ENCODE measurements around the gene C1S. TPM values are rescaled to one million over a fixed set of nuclear protein-coding genes. Genes with fewer than 3 reads are reported as not detected.

The C1S gene
- total and polyA plus RNA-seq, 2 experiments from 2014 or later = 4.9 to 9.7 TPM

DNA sequence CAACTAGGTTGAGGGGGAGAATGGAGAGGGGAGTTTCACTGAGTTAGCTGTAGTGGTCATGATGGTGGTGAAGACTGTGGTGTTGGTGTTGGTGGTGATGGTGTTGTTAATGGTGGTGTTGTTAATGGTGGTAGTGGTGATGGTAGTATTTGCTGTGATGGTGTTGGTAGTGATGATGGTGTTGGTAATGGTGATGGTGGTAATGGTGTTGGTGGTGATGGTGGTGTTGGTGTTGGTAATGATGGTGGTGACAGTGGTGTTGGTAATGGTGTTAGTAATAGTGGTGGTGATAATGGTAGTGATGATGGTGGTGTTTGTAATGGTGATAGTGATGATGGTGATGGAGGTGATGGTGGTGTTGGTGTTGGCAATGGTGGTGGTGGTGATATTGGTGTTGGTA is 22.6 kb downstream of the C1S start:
- H3K36me3 ChIP-seq (ENCODE audit: insufficient read depth) = no peaks in the 10 kb centered on the region
- H3K36me3 Mint-ChIP-seq (ENCODE audit: low read depth) = peaks cover 6% of the 10 kb centered on the region
- H3K4me1 Mint-ChIP-seq = no peaks in the 10 kb centered on the region
- H3F3A ChIP-seq (replicated peaks; ENCODE audit: low read depth) = no peaks in the 10 kb centered on the region
- no peak overlapping the region for H3K4me3 Mint-ChIP-seq
- peaks cover 4% of the 10 kb centered on the region for H3K9me3 Mint-ChIP-seq
- H3K27ac ChIP-seq (ENCODE audit: low read depth) = no peak overlapping the region
- no peaks in the 10 kb centered on the region for H3K9me2 ChIP-seq (ENCODE audit: insufficient read depth)
- TF ChIP-seq EZH2 (IDR thresholded peaks at IDR 0.05; ENCODE audit: low read depth, unreplicated experiment) (no peak), CREB1 (CRISPR knock-in tag; IDR thresholded peaks at IDR 0.05; ENCODE audit: low read depth) (no peak), JUNB (IDR thresholded peaks at IDR 0.05; ENCODE audit: unreplicated experiment) (no peak), STAT1 (IDR thresholded peaks at IDR 0.05; ENCODE audit: unreplicated experiment) (no peak), POLR2AphosphoS5 (IDR thresholded peaks at IDR 0.05; ENCODE audit: low read depth) (no peak), ZNF114 (CRISPR knock-in tag; IDR thresholded peaks at IDR 0.05) (no peak), ZNF331 (CRISPR knock-in tag; IDR thresholded peaks at IDR 0.05; ENCODE audit: low read depth) (no peak), EZH2phosphoT487 (IDR thresholded peaks at IDR 0.05; ENCODE audit: unreplicated experiment) (no peak), NANOG (IDR thresholded peaks at IDR 0.05; ENCODE audit: borderline replicate concordance) (no peak)
- TF ChIP-seq, protein P1, sequence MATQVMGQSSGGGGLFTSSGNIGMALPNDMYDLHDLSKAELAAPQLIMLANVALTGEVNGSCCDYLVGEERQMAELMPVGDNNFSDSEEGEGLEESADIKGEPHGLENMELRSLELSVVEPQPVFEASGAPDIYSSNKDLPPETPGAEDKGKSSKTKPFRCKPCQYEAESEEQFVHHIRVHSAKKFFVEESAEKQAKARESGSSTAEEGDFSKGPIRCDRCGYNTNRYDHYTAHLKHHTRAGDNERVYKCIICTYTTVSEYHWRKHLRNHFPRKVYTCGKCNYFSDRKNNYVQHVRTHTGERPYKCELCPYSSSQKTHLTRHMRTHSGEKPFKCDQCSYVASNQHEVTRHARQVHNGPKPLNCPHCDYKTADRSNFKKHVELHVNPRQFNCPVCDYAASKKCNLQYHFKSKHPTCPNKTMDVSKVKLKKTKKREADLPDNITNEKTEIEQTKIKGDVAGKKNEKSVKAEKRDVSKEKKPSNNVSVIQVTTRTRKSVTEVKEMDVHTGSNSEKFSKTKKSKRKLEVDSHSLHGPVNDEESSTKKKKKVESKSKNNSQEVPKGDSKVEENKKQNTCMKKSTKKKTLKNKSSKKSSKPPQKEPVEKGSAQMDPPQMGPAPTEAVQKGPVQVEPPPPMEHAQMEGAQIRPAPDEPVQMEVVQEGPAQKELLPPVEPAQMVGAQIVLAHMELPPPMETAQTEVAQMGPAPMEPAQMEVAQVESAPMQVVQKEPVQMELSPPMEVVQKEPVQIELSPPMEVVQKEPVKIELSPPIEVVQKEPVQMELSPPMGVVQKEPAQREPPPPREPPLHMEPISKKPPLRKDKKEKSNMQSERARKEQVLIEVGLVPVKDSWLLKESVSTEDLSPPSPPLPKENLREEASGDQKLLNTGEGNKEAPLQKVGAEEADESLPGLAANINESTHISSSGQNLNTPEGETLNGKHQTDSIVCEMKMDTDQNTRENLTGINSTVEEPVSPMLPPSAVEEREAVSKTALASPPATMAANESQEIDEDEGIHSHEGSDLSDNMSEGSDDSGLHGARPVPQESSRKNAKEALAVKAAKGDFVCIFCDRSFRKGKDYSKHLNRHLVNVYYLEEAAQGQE (IDR thresholded peaks at IDR 0.05; ENCODE audit: unreplicated experiment) = no peak
- TF ChIP-seq, protein P2, sequence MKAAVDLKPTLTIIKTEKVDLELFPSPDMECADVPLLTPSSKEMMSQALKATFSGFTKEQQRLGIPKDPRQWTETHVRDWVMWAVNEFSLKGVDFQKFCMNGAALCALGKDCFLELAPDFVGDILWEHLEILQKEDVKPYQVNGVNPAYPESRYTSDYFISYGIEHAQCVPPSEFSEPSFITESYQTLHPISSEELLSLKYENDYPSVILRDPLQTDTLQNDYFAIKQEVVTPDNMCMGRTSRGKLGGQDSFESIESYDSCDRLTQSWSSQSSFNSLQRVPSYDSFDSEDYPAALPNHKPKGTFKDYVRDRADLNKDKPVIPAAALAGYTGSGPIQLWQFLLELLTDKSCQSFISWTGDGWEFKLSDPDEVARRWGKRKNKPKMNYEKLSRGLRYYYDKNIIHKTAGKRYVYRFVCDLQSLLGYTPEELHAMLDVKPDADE (IDR thresholded peaks at IDR 0.05) = no peak
- TF ChIP-seq, protein P3, sequence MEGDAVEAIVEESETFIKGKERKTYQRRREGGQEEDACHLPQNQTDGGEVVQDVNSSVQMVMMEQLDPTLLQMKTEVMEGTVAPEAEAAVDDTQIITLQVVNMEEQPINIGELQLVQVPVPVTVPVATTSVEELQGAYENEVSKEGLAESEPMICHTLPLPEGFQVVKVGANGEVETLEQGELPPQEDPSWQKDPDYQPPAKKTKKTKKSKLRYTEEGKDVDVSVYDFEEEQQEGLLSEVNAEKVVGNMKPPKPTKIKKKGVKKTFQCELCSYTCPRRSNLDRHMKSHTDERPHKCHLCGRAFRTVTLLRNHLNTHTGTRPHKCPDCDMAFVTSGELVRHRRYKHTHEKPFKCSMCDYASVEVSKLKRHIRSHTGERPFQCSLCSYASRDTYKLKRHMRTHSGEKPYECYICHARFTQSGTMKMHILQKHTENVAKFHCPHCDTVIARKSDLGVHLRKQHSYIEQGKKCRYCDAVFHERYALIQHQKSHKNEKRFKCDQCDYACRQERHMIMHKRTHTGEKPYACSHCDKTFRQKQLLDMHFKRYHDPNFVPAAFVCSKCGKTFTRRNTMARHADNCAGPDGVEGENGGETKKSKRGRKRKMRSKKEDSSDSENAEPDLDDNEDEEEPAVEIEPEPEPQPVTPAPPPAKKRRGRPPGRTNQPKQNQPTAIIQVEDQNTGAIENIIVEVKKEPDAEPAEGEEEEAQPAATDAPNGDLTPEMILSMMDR (conservative IDR thresholded peaks at IDR 0.05; ENCODE audit: low read depth in 2 of 2) = no peak
- TF ChIP-seq, protein P4, sequence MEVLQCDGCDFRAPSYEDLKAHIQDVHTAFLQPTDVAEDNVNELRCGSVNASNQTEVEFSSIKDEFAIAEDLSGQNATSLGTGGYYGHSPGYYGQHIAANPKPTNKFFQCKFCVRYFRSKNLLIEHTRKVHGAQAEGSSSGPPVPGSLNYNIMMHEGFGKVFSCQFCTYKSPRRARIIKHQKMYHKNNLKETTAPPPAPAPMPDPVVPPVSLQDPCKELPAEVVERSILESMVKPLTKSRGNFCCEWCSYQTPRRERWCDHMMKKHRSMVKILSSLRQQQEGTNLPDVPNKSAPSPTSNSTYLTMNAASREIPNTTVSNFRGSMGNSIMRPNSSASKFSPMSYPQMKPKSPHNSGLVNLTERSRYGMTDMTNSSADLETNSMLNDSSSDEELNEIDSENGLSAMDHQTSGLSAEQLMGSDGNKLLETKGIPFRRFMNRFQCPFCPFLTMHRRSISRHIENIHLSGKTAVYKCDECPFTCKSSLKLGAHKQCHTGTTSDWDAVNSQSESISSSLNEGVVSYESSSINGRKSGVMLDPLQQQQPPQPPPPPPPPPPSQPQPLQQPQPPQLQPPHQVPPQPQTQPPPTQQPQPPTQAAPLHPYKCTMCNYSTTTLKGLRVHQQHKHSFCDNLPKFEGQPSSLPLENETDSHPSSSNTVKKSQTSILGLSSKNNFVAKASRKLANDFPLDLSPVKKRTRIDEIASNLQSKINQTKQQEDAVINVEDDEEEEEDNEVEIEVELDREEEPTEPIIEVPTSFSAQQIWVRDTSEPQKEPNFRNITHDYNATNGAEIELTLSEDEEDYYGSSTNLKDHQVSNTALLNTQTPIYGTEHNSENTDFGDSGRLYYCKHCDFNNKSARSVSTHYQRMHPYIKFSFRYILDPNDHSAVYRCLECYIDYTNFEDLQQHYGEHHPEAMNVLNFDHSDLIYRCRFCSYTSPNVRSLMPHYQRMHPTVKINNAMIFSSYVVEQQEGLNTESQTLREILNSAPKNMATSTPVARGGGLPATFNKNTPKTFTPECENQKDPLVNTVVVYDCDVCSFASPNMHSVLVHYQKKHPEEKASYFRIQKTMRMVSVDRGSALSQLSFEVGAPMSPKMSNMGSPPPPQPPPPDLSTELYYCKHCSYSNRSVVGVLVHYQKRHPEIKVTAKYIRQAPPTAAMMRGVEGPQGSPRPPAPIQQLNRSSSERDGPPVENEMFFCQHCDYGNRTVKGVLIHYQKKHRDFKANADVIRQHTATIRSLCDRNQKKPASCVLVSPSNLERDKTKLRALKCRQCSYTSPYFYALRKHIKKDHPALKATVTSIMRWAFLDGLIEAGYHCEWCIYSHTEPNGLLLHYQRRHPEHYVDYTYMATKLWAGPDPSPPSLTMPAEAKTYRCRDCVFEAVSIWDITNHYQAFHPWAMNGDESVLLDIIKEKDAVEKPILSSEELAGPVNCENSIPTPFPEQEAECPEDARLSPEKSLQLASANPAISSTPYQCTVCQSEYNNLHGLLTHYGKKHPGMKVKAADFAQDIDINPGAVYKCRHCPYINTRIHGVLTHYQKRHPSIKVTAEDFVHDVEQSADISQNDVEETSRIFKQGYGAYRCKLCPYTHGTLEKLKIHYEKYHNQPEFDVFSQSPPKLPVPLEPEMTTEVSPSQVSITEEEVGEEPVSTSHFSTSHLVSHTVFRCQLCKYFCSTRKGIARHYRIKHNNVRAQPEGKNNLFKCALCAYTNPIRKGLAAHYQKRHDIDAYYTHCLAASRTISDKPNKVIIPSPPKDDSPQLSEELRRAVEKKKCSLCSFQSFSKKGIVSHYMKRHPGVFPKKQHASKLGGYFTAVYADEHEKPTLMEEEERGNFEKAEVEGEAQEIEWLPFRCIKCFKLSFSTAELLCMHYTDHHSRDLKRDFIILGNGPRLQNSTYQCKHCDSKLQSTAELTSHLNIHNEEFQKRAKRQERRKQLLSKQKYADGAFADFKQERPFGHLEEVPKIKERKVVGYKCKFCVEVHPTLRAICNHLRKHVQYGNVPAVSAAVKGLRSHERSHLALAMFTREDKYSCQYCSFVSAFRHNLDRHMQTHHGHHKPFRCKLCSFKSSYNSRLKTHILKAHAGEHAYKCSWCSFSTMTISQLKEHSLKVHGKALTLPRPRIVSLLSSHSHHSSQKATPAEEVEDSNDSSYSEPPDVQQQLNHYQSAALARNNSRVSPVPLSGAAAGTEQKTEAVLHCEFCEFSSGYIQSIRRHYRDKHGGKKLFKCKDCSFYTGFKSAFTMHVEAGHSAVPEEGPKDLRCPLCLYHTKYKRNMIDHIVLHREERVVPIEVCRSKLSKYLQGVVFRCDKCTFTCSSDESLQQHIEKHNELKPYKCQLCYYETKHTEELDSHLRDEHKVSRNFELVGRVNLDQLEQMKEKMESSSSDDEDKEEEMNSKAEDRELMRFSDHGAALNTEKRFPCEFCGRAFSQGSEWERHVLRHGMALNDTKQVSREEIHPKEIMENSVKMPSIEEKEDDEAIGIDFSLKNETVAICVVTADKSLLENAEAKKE (CRISPR knock-in tag; IDR thresholded peaks at IDR 0.05) = no peak
- no peaks in the 10 kb centered on the region for H4K20me1 ChIP-seq (replicated peaks; ENCODE audit: insufficient read depth)
- no peaks in the 10 kb centered on the region for H3K4me1 ChIP-seq (ENCODE audit: insufficient read depth)
- no peaks in the 10 kb centered on the region for H3K79me2 ChIP-seq (replicated peaks; ENCODE audit: insufficient read depth)
- H3K27ac Mint-ChIP-seq = no peak overlapping the region
- H3K27me3 ChIP-seq (ENCODE audit: insufficient read depth) = no peaks in the 10 kb centered on the region
- H3K4me3 ChIP-seq = no peak overlapping the region
- no peak overlapping the region for H3K4me2 ChIP-seq
- ATAC-seq = no peak
- H3K27me3 Mint-ChIP-seq (ENCODE audit: insufficient read depth, low read depth, poor library complexity) = peaks cover 1% of the 10 kb centered on the region
- H2AFZ ChIP-seq = no peak overlapping the region
- no peak for DNase-seq (ENCODE audit: low spot score)
